CD14-positive monocyte (primary cell): ENCODE results near the gene TJP2. TPM values are rescaled to one million over a fixed set of nuclear protein-coding genes. Genes with fewer than 3 reads are reported as not detected.
A peak's percentile ranks its signal among the peaks of the same experiment; 100 is the strongest.

ENCODE experiments used
- DNase-seq, 3 donors: peaks; one replicate each; pipeline ENCODE4 v3.0.0-alpha.2; 2011 to 2022
- H2AFZ ChIP-seq: 2 replicates; pipeline ENCODE4 v1.6.0; 2012; ENCODE audit warnings: mild to moderate bottlenecking, low read depth, low read length, inconsistent platforms; ENCODE audit not compliant: insufficient read depth, poor library complexity, severe bottlenecking
- H3K27ac ChIP-seq, 2 donors: 1 replicate in 1 of 2; 2 replicates in 1 of 2; pipeline ENCODE4 v1.5.1; 2012 to 2013; ENCODE audit warnings: low read length in 2 of 2, control low read depth in 1 of 2, inconsistent platforms in 1 of 2, low read depth in 1 of 2, mild to moderate bottlenecking in 1 of 2
- H3K27me3 ChIP-seq, 2 donors: one replicate each; pipeline versions ENCODE4 v1.6.0 to v1.6.1; 2011 to 2013; ENCODE audit warnings: low read length in 2 of 2; ENCODE audit not compliant: control insufficient read depth in 2 of 2, insufficient read depth in 2 of 2
- H3K36me3 ChIP-seq, 2 donors: replicated peaks in 1 of 2; 1 replicate in 1 of 2; 2 replicates in 1 of 2; pipeline versions ENCODE4 v1.5.1 to v1.6.1; 2012 to 2013; ENCODE audit warnings: low read length in 2 of 2, control low read depth in 1 of 2, inconsistent platforms in 1 of 2, mild to moderate bottlenecking in 1 of 2; ENCODE audit not compliant: insufficient read depth in 2 of 2, control insufficient read depth in 1 of 2
- H3K4me1 ChIP-seq, 2 donors: 1 replicate in 1 of 2; 2 replicates in 1 of 2; pipeline versions ENCODE4 v1.5.1 to v1.6.1; 2012 to 2013; ENCODE audit warnings: low read length in 2 of 2, control low read depth in 1 of 2, inconsistent platforms in 1 of 2, mild to moderate bottlenecking in 1 of 2, moderate library complexity in 1 of 2; ENCODE audit not compliant: insufficient read depth in 2 of 2, control insufficient read depth in 1 of 2
- H3K4me2 ChIP-seq: replicated peaks from 2 replicates; pipeline ENCODE3; 2012; ENCODE audit warnings: low read length, moderate library complexity, mild to moderate bottlenecking; ENCODE audit not compliant: poor library complexity, severe bottlenecking; ENCODE audit errors: extremely low read depth
- H3K4me3 ChIP-seq, 3 experiments: fragments of 200-600 bp in 1 of 3; sonication (generic) in 1 of 3; replicated peaks in 1 of 3; 1 replicate in 2 of 3; 2 replicates in 1 of 3; pipeline ENCODE4 v1.5.1; 2011 to 2013; ENCODE audit warnings: low read length in 3 of 3, mild to moderate bottlenecking in 3 of 3, control low read depth in 2 of 3, low read depth in 2 of 3, inconsistent platforms in 1 of 3, moderate library complexity in 1 of 3
- H3K79me2 ChIP-seq: 2 replicates; pipeline ENCODE4 v1.6.0; 2012; ENCODE audit warnings: mild to moderate bottlenecking, control low read depth, inconsistent platforms, low read length, moderate library complexity; ENCODE audit not compliant: insufficient read depth
- H3K9ac ChIP-seq: 2 replicates; pipeline ENCODE4 v1.6.0; 2017; ENCODE audit warnings: low read length, mild to moderate bottlenecking; ENCODE audit not compliant: insufficient read depth, poor library complexity, severe bottlenecking
- H3K9me3 ChIP-seq, 2 donors: replicated peaks in 1 of 2; 1 replicate in 1 of 2; 2 replicates in 1 of 2; pipeline versions ENCODE4 v1.5.1 to v1.6.1; 2012 to 2013; ENCODE audit warnings: low read length in 2 of 2, control low read depth in 1 of 2; ENCODE audit not compliant: control insufficient read depth in 1 of 2, insufficient read depth in 1 of 2
- H4K20me1 ChIP-seq: 2 replicates; pipeline ENCODE4 v1.6.0; 2012; ENCODE audit warnings: mild to moderate bottlenecking, low read length, control low read depth, moderate library complexity; ENCODE audit not compliant: insufficient read depth
- H3K27ac Mint-ChIP-seq, 7 donors: one replicate each; pipeline ENCODE4 v1.8.0; 2020; ENCODE audit warnings: mild to moderate bottlenecking in 7 of 7, mixed read lengths in 7 of 7, moderate library complexity in 6 of 7, inconsistent platforms in 2 of 7
- H3K27me3 Mint-ChIP-seq, 3 donors: one replicate each; pipeline ENCODE4 v1.8.0; 2021 to 2022; ENCODE audit warnings: low read depth in 3 of 3, mild to moderate bottlenecking in 3 of 3, mixed read lengths in 3 of 3, moderate library complexity in 3 of 3, inconsistent platforms in 1 of 3
- H3K36me3 Mint-ChIP-seq, 2 donors: one replicate each; pipeline ENCODE4 v1.8.0; 2020; ENCODE audit warnings: mixed read lengths in 2 of 2, inconsistent platforms in 1 of 2, mild to moderate bottlenecking in 1 of 2
- H3K4me1 Mint-ChIP-seq: one replicate; pipeline ENCODE4 v1.8.0; 2020; ENCODE audit warnings: mild to moderate bottlenecking, mixed read lengths
- H3K4me3 Mint-ChIP-seq, 2 donors: one replicate each; pipeline ENCODE4 v1.8.0; 2020; ENCODE audit warnings: mild to moderate bottlenecking in 2 of 2, mixed read lengths in 2 of 2, moderate library complexity in 1 of 2
- H3K9me3 Mint-ChIP-seq, 7 donors: one replicate each; pipeline ENCODE4 v1.8.0; 2020 to 2022; ENCODE audit warnings: mixed read lengths in 7 of 7, mild to moderate bottlenecking in 6 of 7, moderate library complexity in 6 of 7, inconsistent platforms in 2 of 7
- WGBS: methylation state at CpG from one replicate; pipeline ENCODE4 v1.1.5; 2013; ENCODE audit warnings: missing lambda C conversion rate; ENCODE audit not compliant: insufficient coverage; 5-methylcytosine and 5-hydroxymethylcytosine counted together
- intact Hi-C, 2 donors: fragments of 100-400 bp; cut with micrococcal nuclease; formaldehyde crosslinking; loops; one replicate each; pipeline versions ENCODE4 v1.15.0 to v1.15.1; 2023
- polyA plus RNA-seq, 3 donors: library from polyadenylated mRNA; depleted of rRNA in 1 of 3; unstranded in 2 of 3; stranded (reverse) in 1 of 3; fragments of 300-500 nt in 2 of 3; fragments of >200 nt in 1 of 3; fragmentation: Illumina TruSeq in 2 of 3; gene quantifications; 1 replicate in 2 of 3; 2 replicates in 1 of 3; pipeline ENCODE4 v1.2.3, GENCODE V29; 2012 to 2021
- TF ChIP-seq, protein P1 (sequence below): fragments of 200-600 bp; IDR thresholded peaks from one replicate; pipeline ENCODE4 v1.8.0; 2022; ENCODE audit warnings: antibody characterized with exemption, mild to moderate bottlenecking

The TJP2 gene
- polyA plus RNA-seq, 3 donors: 8.0 to 17.8 (median 13.8) TPM

DNA sequence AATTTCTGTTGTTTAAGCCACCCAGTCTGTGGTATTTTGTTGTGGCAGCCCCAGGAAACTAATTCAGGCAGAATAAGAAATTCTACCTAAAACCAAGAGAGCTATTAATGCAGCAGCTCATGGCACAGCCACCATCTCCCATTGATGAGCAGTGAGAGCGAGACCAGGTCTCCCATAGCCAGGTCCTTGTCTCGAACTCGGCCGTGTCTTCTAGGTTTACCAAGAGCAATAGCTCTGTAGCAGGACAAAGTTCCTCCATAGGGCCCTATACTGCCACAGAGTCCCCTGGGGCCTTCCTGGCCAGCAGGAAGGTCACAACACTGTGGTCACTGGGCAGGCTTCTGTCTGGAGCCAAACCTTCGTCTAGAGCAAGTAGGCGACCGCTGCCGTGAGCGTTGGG lies 34.5 kb upstream of the TJP2 start:
- no peaks in the 10 kb centered on the region for H3K36me3 Mint-ChIP-seq
- Histone ChIP-seq H3K4me2 (no peak overlapping the region), H3K4me3 (no peak overlapping the region), H3K4me1 (peaks cover 0 to 7% of the 10 kb centered on the region in 2 donors), H3K36me3 (no peaks in the 10 kb centered on the region), H3K9ac (no peak overlapping the region), H3K79me2 (no peaks in the 10 kb centered on the region), H4K20me1 (no peaks in the 10 kb centered on the region), H3K9me3 (no peaks in the 10 kb centered on the region), H3K27me3 (no peaks in the 10 kb centered on the region), H3K27ac (no peak overlapping the region), H2AFZ (no peak overlapping the region)
- DNase-seq: no peak
- H3K4me1 Mint-ChIP-seq: peaks cover 10% of the 10 kb centered on the region
- 96% methylated on average over 9 of the region's 9 CpGs for WGBS
- H3K4me3 Mint-ChIP-seq: no peak overlapping the region
- no peak overlapping the region for H3K27ac Mint-ChIP-seq
- TF ChIP-seq, protein P1, sequence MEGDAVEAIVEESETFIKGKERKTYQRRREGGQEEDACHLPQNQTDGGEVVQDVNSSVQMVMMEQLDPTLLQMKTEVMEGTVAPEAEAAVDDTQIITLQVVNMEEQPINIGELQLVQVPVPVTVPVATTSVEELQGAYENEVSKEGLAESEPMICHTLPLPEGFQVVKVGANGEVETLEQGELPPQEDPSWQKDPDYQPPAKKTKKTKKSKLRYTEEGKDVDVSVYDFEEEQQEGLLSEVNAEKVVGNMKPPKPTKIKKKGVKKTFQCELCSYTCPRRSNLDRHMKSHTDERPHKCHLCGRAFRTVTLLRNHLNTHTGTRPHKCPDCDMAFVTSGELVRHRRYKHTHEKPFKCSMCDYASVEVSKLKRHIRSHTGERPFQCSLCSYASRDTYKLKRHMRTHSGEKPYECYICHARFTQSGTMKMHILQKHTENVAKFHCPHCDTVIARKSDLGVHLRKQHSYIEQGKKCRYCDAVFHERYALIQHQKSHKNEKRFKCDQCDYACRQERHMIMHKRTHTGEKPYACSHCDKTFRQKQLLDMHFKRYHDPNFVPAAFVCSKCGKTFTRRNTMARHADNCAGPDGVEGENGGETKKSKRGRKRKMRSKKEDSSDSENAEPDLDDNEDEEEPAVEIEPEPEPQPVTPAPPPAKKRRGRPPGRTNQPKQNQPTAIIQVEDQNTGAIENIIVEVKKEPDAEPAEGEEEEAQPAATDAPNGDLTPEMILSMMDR: no peak
- no peaks in the 10 kb centered on the region for H3K9me3 Mint-ChIP-seq
- peaks cover 0 to 1% (median 0%) of the 10 kb centered on the region in 3 donors for H3K27me3 Mint-ChIP-seq
- intact Hi-C loops: no loop called here

DNA sequence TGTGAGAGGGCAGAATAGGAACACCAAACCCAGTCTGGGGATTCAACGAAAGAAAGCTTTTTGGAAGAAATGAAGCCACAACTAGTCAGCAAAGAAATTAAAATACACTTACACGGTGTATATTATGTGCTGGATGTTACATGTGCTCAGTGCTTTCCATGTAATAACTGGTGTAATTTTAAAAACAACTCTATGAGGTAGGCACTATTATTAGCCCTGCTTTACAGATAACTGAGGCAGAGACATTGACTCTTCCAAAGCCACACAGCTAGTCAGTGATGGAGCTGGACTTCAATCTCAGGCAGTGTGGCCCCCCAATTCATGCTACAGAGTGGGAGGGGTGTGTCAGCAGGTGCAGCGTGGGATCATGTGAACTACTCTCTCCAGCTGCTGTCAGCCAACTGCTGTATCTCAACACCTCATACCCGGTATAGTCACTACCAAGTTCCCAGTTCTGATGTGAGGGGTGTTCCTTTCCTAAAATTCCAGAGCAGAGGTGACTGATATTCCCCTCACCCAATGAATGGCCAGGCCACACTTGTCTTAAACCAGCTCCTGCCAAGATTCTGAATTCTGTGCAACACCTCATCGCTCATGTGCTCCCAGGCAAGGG lies 33.8 kb upstream of the TJP2 start:
- peaks cover 10% of the 10 kb centered on the region for H3K4me1 Mint-ChIP-seq
- H3K4me1 ChIP-seq: peaks cover 0 to 7% of the 10 kb centered on the region in 2 donors
- H2AFZ ChIP-seq: no peak overlapping the region
- H3K9me3 Mint-ChIP-seq: no peaks in the 10 kb centered on the region
- H3K79me2 ChIP-seq: no peaks in the 10 kb centered on the region
- no peaks in the 10 kb centered on the region for H3K36me3 ChIP-seq
- H4K20me1 ChIP-seq: no peaks in the 10 kb centered on the region
- H3K36me3 Mint-ChIP-seq: no peaks in the 10 kb centered on the region
- H3K27me3 Mint-ChIP-seq: peaks cover 0 to 1% (median 0%) of the 10 kb centered on the region in 3 donors
- peak overlapping the region in 1 of 7 donors; percentile 14 for H3K27ac Mint-ChIP-seq
- no peak overlapping the region for H3K4me3 Mint-ChIP-seq
- H3K4me3 ChIP-seq: no peak overlapping the region
- DNase-seq: no peak
- H3K9me3 ChIP-seq: no peaks in the 10 kb centered on the region
- WGBS: 100% methylated on average over 1 of the region's 5 CpGs
- no peak overlapping the region for H3K27ac ChIP-seq
- H3K4me2 ChIP-seq: no peak overlapping the region
- TF ChIP-seq, protein P1: no peak
- no peaks in the 10 kb centered on the region for H3K27me3 ChIP-seq
- no peak overlapping the region for H3K9ac ChIP-seq
- intact Hi-C loops: no loop called here
